HG03060 (cell line): ENCODE data around the gene AMOTL2.

Experiments used
- ATAC-seq: cut with Tn5 transposase; IDR thresholded peaks from one replicate; pipeline ENCODE4 v1.9.1; 2021; ENCODE audit warnings: low read depth, moderate number of reproducible peaks; ENCODE audit not compliant: unreplicated experiment

AMOTL2 gene

GRCh38 chr3:134337071-134337482 is 37.2 kb downstream of the AMOTL2 start:
- no peak for ATAC-seq

- no peak for ATAC-seq
Measured at GRCh38 chr3:134336587-134336986, 37.7 kb downstream of the AMOTL2 start.

- no peak for ATAC-seq
Measured at GRCh38 chr3:134334901-134335280, 39.4 kb downstream of the AMOTL2 start.

- ATAC-seq, result no peak
Measured at GRCh38 chr3:134334231-134334900, 39.9 kb downstream of the AMOTL2 start.

- ATAC-seq, result no peak
Measured at GRCh38 chr3:134333522-134334181, 40.6 kb downstream of the AMOTL2 start.

GRCh38 chr3:134332344-134332743 is 41.9 kb downstream of the AMOTL2 start:
- no peak for ATAC-seq

- no peak for ATAC-seq
Measured at GRCh38 chr3:134331811-134332199, 42.4 kb downstream of the AMOTL2 start.

- ATAC-seq, result no peak
Measured at GRCh38 chr3:134330883-134331810, 43.1 kb downstream of the AMOTL2 start.

GRCh38 chr3:134328846-134329245 is 45.4 kb downstream of the AMOTL2 start:
- no peak for ATAC-seq

- ATAC-seq, result no peak
Measured at GRCh38 chr3:134328147-134328591, 46.1 kb downstream of the AMOTL2 start.

- no peak for ATAC-seq
Measured at GRCh38 chr3:134327594-134327975, 46.7 kb downstream of the AMOTL2 start.

GRCh38 chr3:134326760-134327593 is 47.3 kb downstream of the AMOTL2 start:
- no peak for ATAC-seq

- no peak for ATAC-seq
Measured at GRCh38 chr3:134326126-134326525, 48.1 kb downstream of the AMOTL2 start.

- ATAC-seq, result no peak
Measured at GRCh38 chr3:134325706-134326105, 48.5 kb downstream of the AMOTL2 start.

- ATAC-seq, result no peak
Measured at GRCh38 chr3:134325061-134325705, 49.1 kb downstream of the AMOTL2 start.

GRCh38 chr3:134323966-134324962 is 50.0 kb downstream of the AMOTL2 start:
- no peak for ATAC-seq

GRCh38 chr3:134322286-134322685 is 52.0 kb downstream of the AMOTL2 start:
- ATAC-seq, result no peak

GRCh38 chr3:134320749-134321148 is 53.5 kb downstream of the AMOTL2 start:
- no peak for ATAC-seq

- ATAC-seq, result no peak
Measured at GRCh38 chr3:134319931-134320330, 54.3 kb downstream of the AMOTL2 start.
